ENCODE results near the gene HMGCS2. TPM values are rescaled to one million over a fixed set of nuclear protein-coding genes. Genes with fewer than 3 reads are reported as not detected.

HMGCS2 gene
- total and polyA plus RNA-seq, 4 donors, result 297 to 944 (median 841) TPM

GRCh38 chr1:119762409-119762808 lies 6.3 kb downstream of the HMGCS2 start:
- no peaks in the 10 kb centered on the region for H3K27me3 ChIP-seq (ENCODE audit: control insufficient read depth in 4 of 4, insufficient read depth in 4 of 4, low read length in 3 of 4)
- H3K36me3 ChIP-seq (ENCODE audit: control insufficient read depth in 4 of 4, insufficient read depth in 3 of 4, low read depth in 1 of 4, low read length in 3 of 4), result peaks cover 3 to 53% (median 33%) of the 10 kb centered on the region in 4 donors
- peaks cover 6 to 48% (median 25%) of the 10 kb centered on the region in 4 donors for H3K4me1 ChIP-seq (ENCODE audit: control insufficient read depth in 4 of 4, insufficient read depth in 4 of 4, low read length in 3 of 4)
- TF ChIP-seq RAD21 (IDR thresholded peaks at IDR 0.05) (no peak), TAF1 (conservative IDR thresholded peaks at IDR 0.05) (no peak), ZBTB33 (IDR thresholded peaks at IDR 0.05) (no peak), GABPA (IDR thresholded peaks at IDR 0.05 in 1 of 2, conservative IDR thresholded peaks at IDR 0.05 in 1 of 2) (no peak)
- no peaks in the 10 kb centered on the region for H3K9me3 ChIP-seq (ENCODE audit: control insufficient read depth in 4 of 4, low read length in 3 of 4)
- no peak overlapping the region for H3K4me3 ChIP-seq (ENCODE audit: low read depth in 1 of 3, low read length in 3 of 3)
- H3K9ac ChIP-seq (ENCODE audit: low read depth in 1 of 2, low read length in 2 of 2), result no peak overlapping the region
- H3K27ac ChIP-seq (ENCODE audit: low read depth in 1 of 2, low read length in 2 of 2), result peak overlapping the region in 1 of 2 donors; percentile 39
- DNase-seq (ENCODE audit: low spot score), result no peak
- 87% methylated on average over 1 of the region's 1 CpG for WGBS

GRCh38 chr1:119758584-119758983 lies 10.1 kb downstream of the HMGCS2 start:
- no peak for DNase-seq (ENCODE audit: low spot score)
- 58% methylated on average over 3 of the region's 3 CpGs for WGBS
- H3K27ac ChIP-seq (ENCODE audit: low read depth in 1 of 2, low read length in 2 of 2), result no peak overlapping the region

GRCh38 chr1:119752592-119752991 lies 16.1 kb downstream of the HMGCS2 start:
- TF ChIP-seq SP1 (IDR thresholded peaks at IDR 0.05) (no peak), YY1 (IDR thresholded peaks at IDR 0.05) (no peak), RAD21 (IDR thresholded peaks at IDR 0.05) (no peak), NR2F2 (IDR thresholded peaks at IDR 0.05) (no peak)
- Histone ChIP-seq H3K27ac (ENCODE audit: low read depth in 1 of 2, low read length in 2 of 2) (no peak overlapping the region), H3K27me3 (ENCODE audit: control insufficient read depth in 4 of 4, insufficient read depth in 4 of 4, low read length in 3 of 4) (no peaks in the 10 kb centered on the region), H3K4me1 (ENCODE audit: control insufficient read depth in 4 of 4, insufficient read depth in 4 of 4, low read length in 3 of 4) (peaks cover 0 to 7% (median 1%) of the 10 kb centered on the region in 4 donors), H3K36me3 (ENCODE audit: control insufficient read depth in 4 of 4, insufficient read depth in 3 of 4, low read depth in 1 of 4, low read length in 3 of 4) (peaks cover 12 to 83% (median 79%) of the 10 kb centered on the region in 4 donors), H3K4me3 (ENCODE audit: low read depth in 1 of 3, low read length in 3 of 3) (no peak overlapping the region), H3K9me3 (ENCODE audit: control insufficient read depth in 4 of 4, low read length in 3 of 4) (no peaks in the 10 kb centered on the region), H3K9ac (ENCODE audit: low read depth in 1 of 2, low read length in 2 of 2) (no peak overlapping the region)
- DNase-seq (ENCODE audit: low spot score), result no peak
- WGBS, result 84% methylated on average over 4 of the region's 4 CpGs

More at GRCh38 chr1:119758584-119758983, 10.1 kb downstream of the HMGCS2 start:
- H3K4me3 ChIP-seq (ENCODE audit: low read depth in 1 of 3, low read length in 3 of 3), result no peak overlapping the region
- peaks cover 8 to 77% (median 60%) of the 10 kb centered on the region in 4 donors for H3K36me3 ChIP-seq (ENCODE audit: control insufficient read depth in 4 of 4, insufficient read depth in 3 of 4, low read depth in 1 of 4, low read length in 3 of 4)
- H3K4me1 ChIP-seq (ENCODE audit: control insufficient read depth in 4 of 4, insufficient read depth in 4 of 4, low read length in 3 of 4), result peaks cover 0 to 30% (median 11%) of the 10 kb centered on the region in 4 donors
- TF ChIP-seq YY1 (IDR thresholded peaks at IDR 0.05) (no peak), NR2F2 (IDR thresholded peaks at IDR 0.05) (no peak), GABPA (IDR thresholded peaks at IDR 0.05 in 1 of 2, conservative IDR thresholded peaks at IDR 0.05 in 1 of 2) (no peak), HNF4A (conservative IDR thresholded peaks at IDR 0.05) (no peak), SP1 (IDR thresholded peaks at IDR 0.05) (no peak), HNF4G (IDR thresholded peaks at IDR 0.05) (no peak), RAD21 (IDR thresholded peaks at IDR 0.05) (no peak)
- H3K9me3 ChIP-seq (ENCODE audit: control insufficient read depth in 4 of 4, low read length in 3 of 4), result no peaks in the 10 kb centered on the region
- no peaks in the 10 kb centered on the region for H3K27me3 ChIP-seq (ENCODE audit: control insufficient read depth in 4 of 4, insufficient read depth in 4 of 4, low read length in 3 of 4)
- H3K9ac ChIP-seq (ENCODE audit: low read depth in 1 of 2, low read length in 2 of 2), result no peak overlapping the region

GRCh38 chr1:119748040-119748439 lies 20.7 kb downstream of the HMGCS2 start:
- no peaks in the 10 kb centered on the region for H3K27me3 ChIP-seq (ENCODE audit: control insufficient read depth in 4 of 4, insufficient read depth in 4 of 4, low read length in 3 of 4)
- peaks cover 6 to 16% (median 11%) of the 10 kb centered on the region in 4 donors for H3K4me1 ChIP-seq (ENCODE audit: control insufficient read depth in 4 of 4, insufficient read depth in 4 of 4, low read length in 3 of 4)
- no peaks in the 10 kb centered on the region for H3K9me3 ChIP-seq (ENCODE audit: control insufficient read depth in 4 of 4, low read length in 3 of 4)
- no peak overlapping the region for H3K9ac ChIP-seq (ENCODE audit: low read depth in 1 of 2, low read length in 2 of 2)
- H3K27ac ChIP-seq (ENCODE audit: low read depth in 1 of 2, low read length in 2 of 2), result no peak overlapping the region
- H3K36me3 ChIP-seq (ENCODE audit: control insufficient read depth in 4 of 4, insufficient read depth in 3 of 4, low read depth in 1 of 4, low read length in 3 of 4), result peaks cover 7 to 42% (median 40%) of the 10 kb centered on the region in 4 donors
- 48% methylated on average over 4 of the region's 4 CpGs for WGBS
- DNase-seq (ENCODE audit: low spot score), result peak; percentile 5
- TF ChIP-seq HNF4A (conservative IDR thresholded peaks at IDR 0.05) (no peak), NR2F2 (IDR thresholded peaks at IDR 0.05) (no peak), TAF1 (conservative IDR thresholded peaks at IDR 0.05) (no peak), RXRA (IDR thresholded peaks at IDR 0.05) (no peak), GABPA (IDR thresholded peaks at IDR 0.05 in 1 of 2, conservative IDR thresholded peaks at IDR 0.05 in 1 of 2) (no peak), ATF3 (IDR thresholded peaks at IDR 0.05) (no peak), JUND (IDR thresholded peaks at IDR 0.05) (no peak), FOXA2 (IDR thresholded peaks at IDR 0.05) (no peak), RAD21 (IDR thresholded peaks at IDR 0.05) (no peak), EGR1 (IDR thresholded peaks at IDR 0.05; ENCODE audit: low read depth in 2 of 2) (no peak), CTCF (IDR thresholded peaks at IDR 0.05; ENCODE audit: low read depth, low read length, missing input control) (no peak), SP1 (IDR thresholded peaks at IDR 0.05) (no peak), HNF4G (IDR thresholded peaks at IDR 0.05) (no peak), FOXA1 (IDR thresholded peaks at IDR 0.05) (no peak)
- no peak overlapping the region for H3K4me3 ChIP-seq (ENCODE audit: low read depth in 1 of 3, low read length in 3 of 3)
